GF-D8 (cell line): Measurements from ENCODE around the gene ABHD10.
"Not testable (repeated sequence)": the region's sequence is repeated elsewhere in the genome, so short reads cannot be mapped to it uniquely, and the experiment has no call there.

ENCODE experiments used
- DNase-seq: peaks from one replicate; lab custom pipeline; 2025; lab: John Stamatoyannopoulos, UW

The ABHD10 gene

GRCh38 chr3:112032098-112032731 lies 53.4 kb downstream of the ABHD10 start:
- no peak for DNase-seq

GRCh38 chr3:112034436-112034835 lies 55.6 kb downstream of the ABHD10 start, which contains the start of gene TMPRSS7:
Gene TMPRSS7 (plus strand): TSS chr3:112034736. CDS start chr3:112034846, 110 bp downstream.
- no peak for DNase-seq

- DNase-seq = no peak
These were observed 56.4 kb downstream of the ABHD10 start for GRCh38 chr3:112035241-112035640.

- DNase-seq = not testable (repeated sequence)
These were observed 58.4 kb downstream of the ABHD10 start for GRCh38 chr3:112037194-112037593.

GRCh38 chr3:112038863-112039262 lies 60.0 kb downstream of the ABHD10 start:
- DNase-seq = no peak

GRCh38 chr3:112041321-112041720 lies 62.5 kb downstream of the ABHD10 start:
- no peak for DNase-seq

- DNase-seq = no peak
These were observed 64.0 kb downstream of the ABHD10 start for GRCh38 chr3:112042842-112043280.
